ENCODE results near the gene SKI. TPM values are rescaled to one million over a fixed set of nuclear protein-coding genes. Genes with fewer than 3 reads are reported as not detected.

Gene SKI
- total and polyA plus RNA-seq, 7 experiments from 2014 or later: 0.61 to 278 (median 95.3) TPM

GRCh38 chr1:2314273-2314802 is 86.2 kb downstream of the SKI start:
- peaks cover 5 to 19% (median 12%) of the 10 kb centered on the region in 7 donors for H3K4me1 Mint-ChIP-seq
- H3K27ac Mint-ChIP-seq: peak overlapping the region in 3 of 9 donors; percentile 73 to 91 (median 83)
- no peaks in the 10 kb centered on the region for H3K36me3 ChIP-seq (ENCODE audit: control insufficient read depth in 2 of 3, insufficient read depth in 3 of 3, low read length in 3 of 3)
- H3K27me3 Mint-ChIP-seq: no peaks in the 10 kb centered on the region
- H3K9me3 Mint-ChIP-seq: no peaks in the 10 kb centered on the region
- H3K27me3 ChIP-seq (ENCODE audit: control insufficient read depth in 2 of 2, insufficient read depth in 2 of 2, low read length in 2 of 2): no peaks in the 10 kb centered on the region
- ChIA-PET POLR2A (interaction anchor here (1.0 to 2.8 kb wide), 2 partner anchors 13 to 80 kb away, joined by 7 to 12 read pairs; no protein-coding TSS in a partner anchor), CTCF (interaction anchor here (0.8 to 2.7 kb wide), 4 partner anchors 15 to 119 kb away, joined by 3 to 20 read pairs (median 4); partner anchors contain the start of gene FAAP20)
- intact Hi-C loops (cut with micrococcal nuclease): loop anchor here (2.0 to 10.0 kb wide), 2 partner anchors 58 to 70 kb away; no protein-coding TSS in a partner anchor
- peak in 3 of 9 donors; percentile 24 to 37 (median 33) for DNase-seq
- no peaks in the 10 kb centered on the region for H3K36me3 Mint-ChIP-seq
- peak; percentile 15 for ATAC-seq
- peak overlapping the region; percentile 72 for H3K27ac ChIP-seq (ENCODE audit: low read depth, low read length)
- H3K4me3 Mint-ChIP-seq: peak overlapping the region in 2 of 10 donors; percentile 18 to 70
- H3K4me3 ChIP-seq (ENCODE audit: low read length): no peak overlapping the region
- H3K4me1 ChIP-seq (ENCODE audit: control insufficient read depth in 2 of 2, insufficient read depth in 2 of 2, low read length in 2 of 2): peaks cover 29 to 42% of the 10 kb centered on the region in 2 donors
- no peaks in the 10 kb centered on the region for H3K9me3 ChIP-seq (ENCODE audit: control insufficient read depth in 2 of 3, low read length in 3 of 3)

- H3K27ac Mint-ChIP-seq: peak overlapping the region in 8 of 9 donors; percentile 38 to 86 (median 65)
- peak; percentile 81 for ATAC-seq
These were observed 86.9 kb downstream of the SKI start for GRCh38 chr1:2314803-2315673.

GRCh38 chr1:2315674-2316450 is 87.7 kb downstream of the SKI start:
- Histone ChIP-seq H3K4me3 (ENCODE audit: low read length) (peak overlapping the region; percentile 55), H3K27ac (ENCODE audit: low read depth, low read length) (peak overlapping the region; percentile 84), H3K4me1 (ENCODE audit: control insufficient read depth in 2 of 2, insufficient read depth in 2 of 2, low read length in 2 of 2) (peaks cover 29 to 42% of the 10 kb centered on the region in 2 donors), H3K9me3 (ENCODE audit: control insufficient read depth in 2 of 3, low read length in 3 of 3) (no peaks in the 10 kb centered on the region), H3K36me3 (ENCODE audit: control insufficient read depth in 2 of 3, insufficient read depth in 3 of 3, low read length in 3 of 3) (no peaks in the 10 kb centered on the region), H3K27me3 (ENCODE audit: control insufficient read depth in 2 of 2, insufficient read depth in 2 of 2, low read length in 2 of 2) (no peaks in the 10 kb centered on the region)
- Mint-ChIP-seq H3K4me3 (peak overlapping the region; percentile 12 to 73 (median 64)), H3K27ac (peak overlapping the region in 8 of 9 donors; percentile 38 to 86 (median 65)), H3K36me3 (no peaks in the 10 kb centered on the region), H3K9me3 (no peaks in the 10 kb centered on the region), H3K4me1 (peaks cover 0 to 19% (median 12%) of the 10 kb centered on the region in 7 donors), H3K27me3 (no peaks in the 10 kb centered on the region)
- ChIA-PET CTCF (interaction anchor here (0.6 to 2.7 kb wide), 10 partner anchors 9 to 126 kb away, joined by 3 to 20 read pairs (median 4); partner anchors contain the start of gene FAAP20), POLR2A (interaction anchor here (0.6 to 2.8 kb wide), 15 partner anchors 15 to 1163 kb away, joined by 3 to 12 read pairs (median 4); partner anchors contain the start of genes FAAP20 and SKI)
- intact Hi-C loops (cut with micrococcal nuclease): loop anchor here (1.0 to 10.0 kb wide), 7 partner anchors 15 to 121 kb away; no protein-coding TSS in a partner anchor
- ATAC-seq (no peak), DNase-seq (no peak)

More at GRCh38 chr1:2314803-2315673, 86.9 kb downstream of the SKI start:
- Mint-ChIP-seq H3K36me3 (no peaks in the 10 kb centered on the region), H3K27me3 (no peaks in the 10 kb centered on the region), H3K4me1 (peaks cover 3 to 19% (median 12%) of the 10 kb centered on the region in 7 donors), H3K4me3 (peak overlapping the region in 9 of 10 donors; percentile 12 to 73 (median 64)), H3K9me3 (no peaks in the 10 kb centered on the region)
- Histone ChIP-seq H3K4me3 (ENCODE audit: low read length) (peak overlapping the region; percentile 55), H3K4me1 (ENCODE audit: control insufficient read depth in 2 of 2, insufficient read depth in 2 of 2, low read length in 2 of 2) (peaks cover 29 to 42% of the 10 kb centered on the region in 2 donors), H3K36me3 (ENCODE audit: control insufficient read depth in 2 of 3, insufficient read depth in 3 of 3, low read length in 3 of 3) (no peaks in the 10 kb centered on the region), H3K9me3 (ENCODE audit: control insufficient read depth in 2 of 3, low read length in 3 of 3) (no peaks in the 10 kb centered on the region), H3K27ac (ENCODE audit: low read depth, low read length) (peak overlapping the region; percentile 84), H3K27me3 (ENCODE audit: control insufficient read depth in 2 of 2, insufficient read depth in 2 of 2, low read length in 2 of 2) (no peaks in the 10 kb centered on the region)
- ChIA-PET POLR2A (interaction anchor here (0.6 to 2.8 kb wide), 13 partner anchors 14 to 1162 kb away, joined by 3 to 12 read pairs (median 4); partner anchors contain the start of genes FAAP20 and SKI), CTCF (interaction anchor here (0.6 to 2.7 kb wide), 9 partner anchors 8 to 125 kb away, joined by 3 to 20 read pairs (median 4); partner anchors contain the start of gene FAAP20)
- peak; percentile 56 to 77 (median 70) for DNase-seq
- intact Hi-C loops (cut with micrococcal nuclease): loop anchor here (1.0 to 10.0 kb wide), 7 partner anchors 14 to 120 kb away; no protein-coding TSS in a partner anchor

GRCh38 chr1:2316451-2316961 is 88.4 kb downstream of the SKI start:
- Mint-ChIP-seq H3K27ac (peak overlapping the region in 5 of 9 donors; percentile 33 to 79 (median 68)), H3K4me1 (peaks cover 0 to 19% (median 12%) of the 10 kb centered on the region in 7 donors), H3K9me3 (no peaks in the 10 kb centered on the region), H3K4me3 (peak overlapping the region in 2 of 10 donors; percentile 19 to 44), H3K36me3 (no peaks in the 10 kb centered on the region), H3K27me3 (no peaks in the 10 kb centered on the region)
- Histone ChIP-seq H3K4me1 (ENCODE audit: control insufficient read depth in 2 of 2, insufficient read depth in 2 of 2, low read length in 2 of 2) (peaks cover 27 to 42% of the 10 kb centered on the region in 2 donors), H3K27me3 (ENCODE audit: control insufficient read depth in 2 of 2, insufficient read depth in 2 of 2, low read length in 2 of 2) (no peaks in the 10 kb centered on the region), H3K9me3 (ENCODE audit: control insufficient read depth in 2 of 3, low read length in 3 of 3) (no peaks in the 10 kb centered on the region), H3K36me3 (ENCODE audit: control insufficient read depth in 2 of 3, insufficient read depth in 3 of 3, low read length in 3 of 3) (no peaks in the 10 kb centered on the region), H3K27ac (ENCODE audit: low read depth, low read length) (no peak overlapping the region), H3K4me3 (ENCODE audit: low read length) (no peak overlapping the region)
- POLR2A ChIA-PET: interaction anchor here (1.3 to 2.0 kb wide), 4 partner anchors 87 to 121 kb away, joined by 3 to 11 read pairs (median 6); partner anchors contain the start of gene FAAP20
- CTCF ChIA-PET: interaction anchor here (1.0 to 2.7 kb wide), 5 partner anchors 10 to 127 kb away, joined by 3 to 20 read pairs (median 5); partner anchors contain the start of gene FAAP20
- intact Hi-C loops (cut with micrococcal nuclease): loop anchor here in 1 of 2 donors (10.0 kb wide), 1 partner anchor 68 kb away; no protein-coding TSS in a partner anchor
- ATAC-seq (no peak), DNase-seq (no peak)

GRCh38 chr1:2317230-2318065 is 89.3 kb downstream of the SKI start:
- Histone ChIP-seq H3K27me3 (ENCODE audit: control insufficient read depth in 2 of 2, insufficient read depth in 2 of 2, low read length in 2 of 2) (no peaks in the 10 kb centered on the region), H3K4me1 (ENCODE audit: control insufficient read depth in 2 of 2, insufficient read depth in 2 of 2, low read length in 2 of 2) (peaks cover 23 to 32% of the 10 kb centered on the region in 2 donors), H3K36me3 (ENCODE audit: control insufficient read depth in 2 of 3, insufficient read depth in 3 of 3, low read length in 3 of 3) (no peaks in the 10 kb centered on the region), H3K9me3 (ENCODE audit: control insufficient read depth in 2 of 3, low read length in 3 of 3) (no peaks in the 10 kb centered on the region), H3K27ac (ENCODE audit: low read depth, low read length) (no peak overlapping the region), H3K4me3 (ENCODE audit: low read length) (no peak overlapping the region)
- Mint-ChIP-seq H3K9me3 (no peaks in the 10 kb centered on the region), H3K4me3 (peak overlapping the region in 7 of 10 donors; percentile 17 to 50 (median 44)), H3K27me3 (no peaks in the 10 kb centered on the region), H3K36me3 (no peaks in the 10 kb centered on the region), H3K4me1 (peaks cover 0 to 19% (median 11%) of the 10 kb centered on the region in 7 donors), H3K27ac (peak overlapping the region in 8 of 9 donors; percentile 12 to 85 (median 78))
- ChIA-PET CTCF (interaction anchor here (0.6 to 1.6 kb wide), 2 partner anchors 57 to 154 kb away, joined by 3 read pairs; no protein-coding TSS in a partner anchor), POLR2A (interaction anchor here (1.3 to 2.0 kb wide), 2 partner anchors 90 to 122 kb away, joined by 4 to 11 read pairs; partner anchors contain the start of gene FAAP20)
- intact Hi-C loops (cut with micrococcal nuclease): loop anchor here in 1 of 2 donors (10.0 kb wide), 1 partner anchor 67 kb away; no protein-coding TSS in a partner anchor
- ATAC-seq (no peak), DNase-seq (no peak)
